Measurements from ENCODE around the gene CP.
A peak's percentile ranks its signal among the peaks of the same experiment; 100 is the strongest.
"Not testable (repeated sequence)": the region's sequence is repeated elsewhere in the genome, so short reads cannot be mapped to it uniquely, and the experiment has no call there.

The CP gene

GRCh38 chr3:149234671-149235245 lies 13.1 kb upstream of the CP start:
- in situ Hi-C loops (cut with MboI; ENCODE audit: low pct_unique_long_range_greater_than_20kb, low sequenced_read_pairs): no loop called here
- DNase-seq: no peak

- in situ Hi-C loops (cut with MboI; ENCODE audit: low pct_unique_long_range_greater_than_20kb, low sequenced_read_pairs): no loop called here
- DNase-seq: no peak
These were observed 11.7 kb upstream of the CP start for GRCh38 chr3:149233323-149233722.

DNA sequence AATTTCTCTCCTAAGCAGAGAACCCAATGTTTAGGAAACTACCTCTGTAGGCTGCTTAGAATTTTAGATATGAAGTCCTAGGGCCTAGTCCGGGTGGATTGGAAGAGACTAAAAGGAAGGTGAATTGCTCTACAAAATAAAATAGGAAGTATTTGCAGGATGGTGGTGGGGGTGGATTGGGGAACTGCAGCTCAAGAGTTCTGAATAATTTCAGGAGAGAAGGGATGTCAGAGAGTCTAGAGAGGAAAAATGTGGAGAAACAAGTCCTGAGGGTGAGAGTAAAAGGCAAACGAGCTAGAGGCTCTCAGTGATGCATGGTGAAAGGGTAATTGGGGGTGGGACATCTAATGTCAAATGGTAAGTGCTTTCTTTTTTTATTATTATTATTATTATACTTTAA lies 10.2 kb upstream of the CP start:
- in situ Hi-C loops (cut with MboI; ENCODE audit: low pct_unique_long_range_greater_than_20kb, low sequenced_read_pairs): no loop called here
- no peak for DNase-seq

DNA sequence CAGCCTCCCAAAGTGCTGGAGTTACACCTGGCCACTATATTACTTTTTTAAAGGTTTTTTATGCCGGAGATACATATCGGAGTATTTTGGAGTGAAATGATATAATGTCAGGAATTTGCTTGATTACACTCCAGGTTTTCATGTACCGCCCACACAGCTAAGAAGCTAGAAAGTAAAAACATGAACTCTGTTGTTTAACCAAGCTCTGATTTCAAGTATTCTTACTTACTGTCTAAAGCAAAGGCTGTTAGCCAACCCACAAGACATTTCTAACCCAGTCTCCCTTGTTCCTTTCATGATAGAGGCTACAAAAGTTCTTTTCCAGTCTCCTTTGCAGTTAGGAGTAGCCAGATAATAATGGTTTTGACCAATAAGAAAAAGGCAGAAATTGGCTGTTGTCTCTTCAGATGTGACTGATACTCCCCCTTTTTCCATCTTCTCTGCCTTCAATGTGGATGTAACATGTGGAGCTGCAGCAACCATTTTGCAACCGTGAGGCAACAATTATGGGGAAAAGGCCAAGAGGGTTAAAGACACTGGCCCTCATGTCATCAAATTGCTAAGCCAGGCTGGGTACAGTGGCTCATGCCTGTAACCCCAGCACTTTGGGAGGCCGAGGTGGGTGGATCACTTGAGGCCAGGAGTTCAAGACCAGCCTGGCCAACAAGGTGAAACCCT lies 6.1 kb upstream of the CP start:
- no peak for DNase-seq
- in situ Hi-C loops (cut with MboI; ENCODE audit: low pct_unique_long_range_greater_than_20kb, low sequenced_read_pairs): no loop called here

GRCh38 chr3:149226776-149227175 lies 5.1 kb upstream of the CP start:
- in situ Hi-C loops (cut with MboI; ENCODE audit: low pct_unique_long_range_greater_than_20kb, low sequenced_read_pairs): no loop called here
- no peak for DNase-seq

DNA sequence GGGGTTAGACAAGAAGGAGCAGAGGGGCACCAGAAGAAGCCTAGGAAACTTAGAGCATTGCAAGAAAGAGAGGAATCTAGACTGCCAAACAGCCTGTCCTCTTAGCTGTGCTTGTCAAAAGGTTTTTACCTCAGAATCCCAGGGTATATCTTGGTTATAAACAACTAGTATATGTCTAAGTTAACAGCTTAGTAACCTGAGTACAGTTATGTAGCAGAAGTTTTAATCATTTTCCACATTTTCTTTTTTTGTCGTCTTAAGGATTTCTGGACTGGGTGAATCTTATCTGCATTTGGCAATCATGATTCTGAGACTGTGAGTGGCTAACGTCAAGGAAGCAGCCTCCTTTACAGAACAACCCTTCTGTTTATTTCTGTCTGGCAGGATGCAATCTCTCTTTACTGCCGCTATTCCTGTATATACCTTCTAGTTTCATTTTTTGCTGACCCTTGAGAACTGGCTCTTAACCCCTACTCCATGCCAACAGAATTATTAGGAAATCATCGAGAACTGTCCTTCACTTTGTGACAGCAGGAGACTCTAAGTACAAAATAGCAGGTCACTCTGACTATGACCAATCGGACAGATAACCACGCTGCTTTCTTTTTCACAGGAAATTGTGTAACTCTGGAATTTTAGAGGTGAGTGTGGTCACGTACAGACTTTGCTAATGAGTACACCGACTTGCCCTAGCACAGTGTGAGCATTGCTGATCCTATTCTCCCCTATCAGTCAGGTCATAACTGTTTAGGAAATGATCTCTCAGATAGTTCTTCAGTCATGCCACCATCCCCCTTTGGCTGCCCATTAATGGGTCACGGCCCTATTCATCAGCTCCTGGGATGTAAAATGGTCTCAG lies 3.3 kb upstream of the CP start:
- peak; percentile 49 for DNase-seq
- in situ Hi-C loops (cut with MboI; ENCODE audit: low pct_unique_long_range_greater_than_20kb, low sequenced_read_pairs): no loop called here

DNA sequence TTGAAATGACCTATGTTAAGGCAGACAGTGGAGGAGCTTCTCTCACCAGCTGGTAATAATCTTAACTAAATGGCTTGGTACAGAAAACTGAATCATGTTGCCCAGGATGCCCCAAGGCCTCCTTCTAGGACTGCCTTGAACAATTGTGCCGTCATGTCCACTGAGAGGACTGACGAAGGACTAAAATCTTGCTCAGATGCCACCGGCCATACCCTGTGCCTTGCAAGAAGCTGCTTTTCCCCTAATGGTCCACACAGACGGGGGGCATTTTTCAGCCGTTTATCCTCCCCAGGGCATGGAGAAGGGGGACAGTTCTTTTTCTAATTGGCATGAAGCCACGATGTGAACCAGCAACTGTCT lies 1.8 kb upstream of the CP start:
- DNase-seq: no peak
- in situ Hi-C loops (cut with MboI; ENCODE audit: low pct_unique_long_range_greater_than_20kb, low sequenced_read_pairs): no loop called here

GRCh38 chr3:149219380-149220121 lies 2.1 kb downstream of the CP start:
- in situ Hi-C loops (cut with MboI; ENCODE audit: low pct_unique_long_range_greater_than_20kb, low sequenced_read_pairs); DNase-seq: not testable (repeated sequence)

- in situ Hi-C loops (cut with MboI; ENCODE audit: low pct_unique_long_range_greater_than_20kb, low sequenced_read_pairs): no loop called here
- no peak for DNase-seq
These were observed 4.3 kb downstream of the CP start for GRCh38 chr3:149217347-149217746.

GRCh38 chr3:149216193-149216869 lies 5.3 kb downstream of the CP start:
- in situ Hi-C loops (cut with MboI; ENCODE audit: low pct_unique_long_range_greater_than_20kb, low sequenced_read_pairs): no loop called here
- no peak for DNase-seq

- in situ Hi-C loops (cut with MboI; ENCODE audit: low pct_unique_long_range_greater_than_20kb, low sequenced_read_pairs): no loop called here
- DNase-seq: no peak
These were observed 6.1 kb downstream of the CP start for GRCh38 chr3:149215515-149215914.

DNA sequence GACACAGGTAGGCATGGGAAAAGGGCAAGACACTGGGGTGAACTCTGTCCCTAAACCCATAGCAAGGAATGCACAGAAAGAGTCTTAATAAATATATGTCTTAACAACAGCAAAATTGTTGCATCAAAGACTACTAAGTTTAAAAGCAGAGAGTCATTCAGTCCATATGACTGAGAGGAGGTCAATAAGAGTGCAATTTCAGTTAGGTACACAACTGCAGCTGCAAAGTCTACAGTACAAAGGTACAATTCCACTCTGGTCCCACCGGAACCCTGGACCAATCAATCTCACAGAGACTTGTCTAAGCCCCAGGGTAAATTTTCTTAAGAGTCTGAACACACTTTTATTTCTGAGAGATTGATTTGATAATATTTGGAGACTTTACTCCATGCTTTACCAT lies 6.9 kb downstream of the CP start:
- in situ Hi-C loops (cut with MboI; ENCODE audit: low pct_unique_long_range_greater_than_20kb, low sequenced_read_pairs): no loop called here
- DNase-seq: no peak

DNA sequence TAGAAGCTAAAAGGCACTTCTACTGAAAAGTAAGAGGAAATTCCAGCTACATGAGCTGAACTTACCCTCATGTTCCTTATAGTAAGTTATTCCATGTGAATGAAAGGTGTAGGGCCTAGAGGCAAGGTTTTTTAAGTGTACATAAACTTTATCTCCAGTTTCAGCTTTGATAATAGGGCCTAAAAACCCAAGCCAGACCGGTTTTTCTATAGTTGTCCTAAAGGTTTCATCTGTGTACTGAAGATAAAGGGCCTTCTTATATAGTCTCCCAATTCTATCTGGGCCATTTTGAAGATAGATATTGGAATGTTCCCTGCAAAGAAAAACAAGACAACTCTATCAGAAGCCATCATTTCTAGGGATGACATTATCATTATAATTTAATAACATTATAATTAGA lies 9.2 kb downstream of the CP start:
- in situ Hi-C loops (cut with MboI; ENCODE audit: low pct_unique_long_range_greater_than_20kb, low sequenced_read_pairs): no loop called here
- no peak for DNase-seq

DNA sequence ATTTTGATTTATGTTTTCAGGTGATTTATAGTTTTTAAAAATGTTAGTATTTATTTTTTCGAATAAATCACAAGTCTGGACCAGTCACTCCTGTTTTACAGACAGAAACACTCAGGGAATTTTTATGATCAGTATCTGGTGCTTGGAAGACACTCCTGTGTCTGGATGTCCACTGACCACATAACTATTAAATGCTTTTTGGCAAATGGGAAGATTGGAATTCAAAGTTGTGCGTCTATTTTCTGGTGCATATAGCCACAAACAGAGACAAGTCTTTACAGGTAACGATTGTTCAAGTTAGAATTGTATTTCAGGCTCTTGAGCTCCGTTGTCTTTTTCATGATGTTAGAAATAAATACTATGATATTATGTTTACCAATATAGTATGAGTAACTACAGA lies 12.2 kb downstream of the CP start:
- DNase-seq: no peak
- in situ Hi-C loops (cut with MboI; ENCODE audit: low pct_unique_long_range_greater_than_20kb, low sequenced_read_pairs): no loop called here

- DNase-seq: no peak
- in situ Hi-C loops (cut with MboI; ENCODE audit: low pct_unique_long_range_greater_than_20kb, low sequenced_read_pairs): no loop called here
These were observed 14.2 kb downstream of the CP start for GRCh38 chr3:149207475-149207874.

DNA sequence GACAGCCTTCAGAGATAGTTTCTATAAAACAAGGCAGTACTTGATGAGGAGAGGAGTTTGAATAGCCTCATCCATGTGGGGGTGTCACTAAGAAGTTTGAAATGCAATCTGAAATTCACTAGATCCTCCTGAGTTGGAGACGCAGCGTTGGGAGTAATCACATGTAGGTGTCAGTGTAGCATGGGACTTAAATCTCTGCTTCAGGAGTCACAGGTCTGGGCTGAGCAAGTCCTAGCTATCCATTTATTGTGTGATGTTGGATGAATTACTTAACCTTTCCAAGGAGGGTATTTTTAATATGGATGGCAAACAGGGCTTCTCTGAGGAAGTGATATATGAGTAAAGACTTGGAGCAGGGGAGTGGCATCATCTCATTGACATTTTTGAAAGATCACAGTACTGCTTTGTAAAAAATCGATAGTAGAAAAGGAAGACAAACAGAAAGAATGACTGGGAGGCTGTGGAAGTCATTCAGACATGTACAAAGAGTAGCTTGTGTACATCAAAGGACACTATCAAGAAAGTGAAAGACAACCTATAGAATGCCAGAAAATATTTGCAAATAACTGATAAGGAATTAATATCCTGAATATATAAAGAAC lies 17.1 kb downstream of the CP start:
- in situ Hi-C loops (cut with MboI; ENCODE audit: low pct_unique_long_range_greater_than_20kb, low sequenced_read_pairs): no loop called here
- no peak for DNase-seq

GRCh38 chr3:149203758-149204157 lies 17.9 kb downstream of the CP start:
- DNase-seq: peak; percentile 88
- in situ Hi-C loops (cut with MboI; ENCODE audit: low pct_unique_long_range_greater_than_20kb, low sequenced_read_pairs): no loop called here

DNA sequence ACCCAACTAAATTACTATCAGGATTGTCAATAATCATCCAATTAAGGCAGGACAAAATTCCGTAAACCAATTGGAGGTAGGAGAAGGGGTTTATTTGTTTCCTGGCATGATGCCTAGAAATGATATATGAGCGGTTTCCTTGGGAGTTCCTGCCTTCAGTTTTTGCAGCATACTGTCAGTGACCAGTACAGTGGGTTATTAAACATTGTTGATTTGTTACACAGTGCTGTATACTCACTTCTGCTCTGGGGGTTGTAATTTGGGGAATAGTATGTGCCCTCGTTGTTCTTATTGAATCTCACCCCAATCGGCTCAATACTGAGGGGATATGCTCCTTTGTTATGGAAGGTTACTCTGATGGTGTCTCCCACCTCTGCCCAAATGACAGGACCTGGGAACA lies 22.2 kb downstream of the CP start:
- peak; percentile 28 for DNase-seq
- in situ Hi-C loops (cut with MboI; ENCODE audit: low pct_unique_long_range_greater_than_20kb, low sequenced_read_pairs): no loop called here

GRCh38 chr3:149198611-149199010 lies 23.0 kb downstream of the CP start:
- no peak for DNase-seq

More at GRCh38 chr3:149198611-149199010, 23.0 kb downstream of the CP start:
- in situ Hi-C loops (cut with MboI; ENCODE audit: low pct_unique_long_range_greater_than_20kb, low sequenced_read_pairs): no loop called here

Data from KBM-7 (cell line).